Measurements from ENCODE around the gene AP4M1. TPM values are rescaled to one million over a fixed set of nuclear protein-coding genes. Genes with fewer than 3 reads are reported as not detected.

The AP4M1 gene
- total and polyA plus RNA-seq, 10 of the 15 experiments (the other 5 are each of a cell fraction or from before 2014, with no cell fraction given) = 0.77 to 16.1 (median 13.0) TPM

GRCh38 chr7:100126931-100127865, 25.8 kb downstream of the AP4M1 start, which contains the start of gene MBLAC1 (continued):
- no peak for TF ChIP-seq REST (IDR thresholded peaks at IDR 0.05; ENCODE audit: low read depth, low read length)
- no peak for TF ChIP-seq IRF4 (IDR thresholded peaks at IDR 0.05; ENCODE audit: low read depth, low read length)
- no peak for TF ChIP-seq WRNIP1 (IDR thresholded peaks at IDR 0.05; ENCODE audit: borderline replicate concordance, low read depth, low read length)
- no peak; the same call in 1 of the 2 replicates for TF ChIP-seq NFXL1 (IDR thresholded peaks at IDR 0.05; ENCODE audit: borderline replicate concordance)
- TF ChIP-seq POLR2AphosphoS5 (IDR thresholded peaks at IDR 0.05; ENCODE audit: low read length) = peak; percentile 91
- TF ChIP-seq RUNX3 (IDR thresholded peaks at IDR 0.05; ENCODE audit: low read length) = peak; percentile 88
- no peak for TF ChIP-seq PAX5 (IDR thresholded peaks at IDR 0.05; ENCODE audit: borderline replicate concordance, low read depth, low read length)
- TF ChIP-seq SP1 (IDR thresholded peaks at IDR 0.05; ENCODE audit: low read depth, low read length) = no peak
- TF ChIP-seq TAF1 (IDR thresholded peaks at IDR 0.05; ENCODE audit: borderline replicate concordance, low read depth, low read length) = no peak; the same call in 1 of the 2 replicates
- TF ChIP-seq KLF5 (IDR thresholded peaks at IDR 0.05; ENCODE audit: partially characterized antibody) = peak; percentile 93
- TF ChIP-seq BHLHE40 (IDR thresholded peaks at IDR 0.05; ENCODE audit: borderline replicate concordance in 1 of 2, low read depth in 2 of 2, low read length in 1 of 2) = peak; percentile 94 to 95
- TF ChIP-seq ZNF217 (IDR thresholded peaks at IDR 0.05) = no peak
- no peak for TF ChIP-seq ZZZ3 (IDR thresholded peaks at IDR 0.05; ENCODE audit: control insufficient read depth, insufficient read length, low read depth)
- TF ChIP-seq BRCA1 (IDR thresholded peaks at IDR 0.05; ENCODE audit: low read depth, low read length) = no peak
- TF ChIP-seq NFIC (IDR thresholded peaks at IDR 0.05; ENCODE audit: low read depth, low read length) = 0 out of 2 replicates have a peak, but pooled peaks have one; percentile 26
- no peak for TF ChIP-seq TCF3 (IDR thresholded peaks at IDR 0.05; ENCODE audit: borderline replicate concordance, insufficient read depth, low read depth, low read length)
- no peak for TF ChIP-seq ZNF384 (IDR thresholded peaks at IDR 0.05; ENCODE audit: borderline replicate concordance, low read depth, low read length)
- TF ChIP-seq HDAC6 (IDR thresholded peaks at IDR 0.05; ENCODE audit: unreplicated experiment) = no peak
- no peak for TF ChIP-seq MTA3 (IDR thresholded peaks at IDR 0.05; ENCODE audit: borderline replicate concordance, low read length)
- peak; percentile 82 for TF ChIP-seq HDGF (IDR thresholded peaks at IDR 0.05)
- TF ChIP-seq CREB1 (IDR thresholded peaks at IDR 0.05; ENCODE audit: low read depth) = peak; percentile 69
- no peak for TF ChIP-seq ZNF207 (IDR thresholded peaks at IDR 0.05; ENCODE audit: borderline replicate concordance)
- peak; percentile 78; the same call in 1 of the 2 replicates for TF ChIP-seq DPF2 (IDR thresholded peaks at IDR 0.05)
- peak; percentile 63; the same call in 1 of the 2 replicates for TF ChIP-seq BACH1 (IDR thresholded peaks at IDR 0.05; ENCODE audit: borderline replicate concordance)
- peak; percentile 58 for TF ChIP-seq SKIL (IDR thresholded peaks at IDR 0.05; ENCODE audit: low read depth, poor library complexity, severe bottlenecking)
- TF ChIP-seq CHD2 (IDR thresholded peaks at IDR 0.05; ENCODE audit: borderline replicate concordance, low read depth, low read length) = peak; percentile 34; the same call in 1 of the 2 replicates
- peak; percentile 62; the same call in 1 of the 2 replicates for TF ChIP-seq NR2F1 (conservative IDR thresholded peaks at IDR 0.05)
